Measurements from ENCODE around the gene TRIP6.
"Not testable (repeated sequence)": the region's sequence is repeated elsewhere in the genome, so short reads cannot be mapped to it uniquely, and the experiment has no call there.

Gene TRIP6

GRCh38 chr7:100914879-100915447 lies 47.8 kb downstream of the TRIP6 start:
- Histone ChIP-seq H3K4me1 (ENCODE audit: control insufficient read depth, insufficient read depth, low read length) (no peaks in the 10 kb centered on the region), H3K4me3 (ENCODE audit: low read depth, low read length) (no peak overlapping the region), H3K36me3 (ENCODE audit: control insufficient read depth in 2 of 2, insufficient read depth in 1 of 2, low read length in 2 of 2) (no peaks in the 10 kb centered on the region), H3K9me3 (ENCODE audit: control insufficient read depth, insufficient read depth, low read depth, low read length) (no peaks in the 10 kb centered on the region), H3K27ac (ENCODE audit: extremely low read depth, low read depth, low read length) (no peak overlapping the region)
- ChIA-PET CTCF (no interaction called here), POLR2A (no interaction called here)
- 0 out of 2 replicates have a peak, but pooled peaks have one; percentile 1 for TF ChIP-seq ZNF426 (tag by site-specific recombination; IDR thresholded peaks at IDR 0.05)
- no peak for TF ChIP-seq ZNF558 (tag by site-specific recombination; IDR thresholded peaks at IDR 0.05)

GRCh38 chr7:100919335-100919734 lies 52.1 kb downstream of the TRIP6 start:
- POLR2A ChIA-PET, CTCF ChIA-PET: not testable (repeated sequence)

GRCh38 chr7:100919779-100920437 lies 52.7 kb downstream of the TRIP6 start:
- POLR2A ChIA-PET, result interaction anchor here (0.5 kb wide), 1 partner anchor 29 kb away, joined by 3 read pairs; no protein-coding TSS in a partner anchor
- H3K4me3 ChIP-seq (ENCODE audit: low read depth, low read length); H3K4me1 ChIP-seq (ENCODE audit: control insufficient read depth, insufficient read depth, low read length); H3K9me3 ChIP-seq (ENCODE audit: control insufficient read depth, insufficient read depth, low read depth, low read length); H3K36me3 ChIP-seq (ENCODE audit: control insufficient read depth in 2 of 2, insufficient read depth in 1 of 2, low read length in 2 of 2); CTCF ChIA-PET; H3K27ac ChIP-seq (ENCODE audit: extremely low read depth, low read depth, low read length): not testable (repeated sequence)

More at GRCh38 chr7:100919335-100919734, 52.1 kb downstream of the TRIP6 start:
- not testable (repeated sequence) for H3K4me1 ChIP-seq (ENCODE audit: control insufficient read depth, insufficient read depth, low read length); H3K36me3 ChIP-seq (ENCODE audit: control insufficient read depth in 2 of 2, insufficient read depth in 1 of 2, low read length in 2 of 2); H3K9me3 ChIP-seq (ENCODE audit: control insufficient read depth, insufficient read depth, low read depth, low read length); H3K27ac ChIP-seq (ENCODE audit: extremely low read depth, low read depth, low read length); H3K4me3 ChIP-seq (ENCODE audit: low read depth, low read length)

- no peak overlapping the region for H3K4me3 ChIP-seq (ENCODE audit: low read depth, low read length)
- H3K27ac ChIP-seq (ENCODE audit: extremely low read depth, low read depth, low read length), result no peak overlapping the region
- TF ChIP-seq PRDM1 (tag by site-specific recombination; IDR thresholded peaks at IDR 0.05) (peak; percentile 39; the same call in 1 of the 2 replicates), ZFP3 (tag by site-specific recombination; IDR thresholded peaks at IDR 0.05; ENCODE audit: low read depth) (no peak)
- CTCF ChIA-PET, result interaction anchor here (1.1 kb wide), 1 partner anchor 138 kb away, joined by 3 read pairs; no protein-coding TSS in a partner anchor
- no peaks in the 10 kb centered on the region for H3K4me1 ChIP-seq (ENCODE audit: control insufficient read depth, insufficient read depth, low read length)
- POLR2A ChIA-PET, result no interaction called here
- no peaks in the 10 kb centered on the region for H3K9me3 ChIP-seq (ENCODE audit: control insufficient read depth, insufficient read depth, low read depth, low read length)
- no peaks in the 10 kb centered on the region for H3K36me3 ChIP-seq (ENCODE audit: control insufficient read depth in 2 of 2, insufficient read depth in 1 of 2, low read length in 2 of 2)
Measured at GRCh38 chr7:100921039-100921438, 53.9 kb downstream of the TRIP6 start.
